ENCODE measurements around the gene NEDD4L. TPM values are rescaled to one million over a fixed set of nuclear protein-coding genes. Genes with fewer than 3 reads are reported as not detected.

Gene NEDD4L
- total RNA-seq, 4 donors from 2014 or later = 32.5 to 65.6 (median 43.4) TPM

DNA sequence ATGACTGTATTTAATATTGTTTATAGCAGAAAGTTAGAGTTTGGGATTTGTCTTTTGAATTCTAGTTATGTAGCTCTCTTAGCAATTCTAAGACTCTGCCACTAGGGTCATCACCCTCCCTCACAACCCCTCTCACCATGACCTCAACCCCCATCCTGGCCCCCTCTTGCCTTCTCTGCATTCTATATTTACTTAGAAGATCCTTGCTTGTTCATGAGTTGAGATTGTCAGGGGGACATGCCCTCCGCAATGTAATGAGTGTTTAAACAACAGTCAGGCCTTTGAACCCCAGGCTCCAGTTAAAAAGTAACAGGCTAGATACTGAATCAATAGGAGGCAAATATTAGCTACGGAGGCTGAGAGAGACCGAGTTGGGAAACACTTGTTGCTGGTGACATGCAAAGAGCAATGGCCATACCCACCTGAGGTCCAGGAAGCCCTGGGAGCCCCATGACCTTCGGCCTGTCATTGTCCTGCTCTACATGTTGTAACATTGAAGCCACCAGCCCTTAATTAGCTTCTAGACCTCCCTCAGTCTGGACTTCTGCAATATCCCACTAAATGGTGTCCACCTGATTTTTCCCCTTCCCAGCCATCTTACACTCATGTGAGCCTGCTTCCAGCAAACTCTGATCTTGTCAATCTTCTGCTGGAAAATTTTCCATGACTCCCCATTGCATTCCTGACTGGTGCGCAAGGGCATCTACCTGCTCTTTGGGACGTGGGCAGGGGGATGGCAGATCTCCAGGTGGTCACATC is 363.8 kb downstream of the NEDD4L start:
- TF ChIP-seq, protein P1, sequence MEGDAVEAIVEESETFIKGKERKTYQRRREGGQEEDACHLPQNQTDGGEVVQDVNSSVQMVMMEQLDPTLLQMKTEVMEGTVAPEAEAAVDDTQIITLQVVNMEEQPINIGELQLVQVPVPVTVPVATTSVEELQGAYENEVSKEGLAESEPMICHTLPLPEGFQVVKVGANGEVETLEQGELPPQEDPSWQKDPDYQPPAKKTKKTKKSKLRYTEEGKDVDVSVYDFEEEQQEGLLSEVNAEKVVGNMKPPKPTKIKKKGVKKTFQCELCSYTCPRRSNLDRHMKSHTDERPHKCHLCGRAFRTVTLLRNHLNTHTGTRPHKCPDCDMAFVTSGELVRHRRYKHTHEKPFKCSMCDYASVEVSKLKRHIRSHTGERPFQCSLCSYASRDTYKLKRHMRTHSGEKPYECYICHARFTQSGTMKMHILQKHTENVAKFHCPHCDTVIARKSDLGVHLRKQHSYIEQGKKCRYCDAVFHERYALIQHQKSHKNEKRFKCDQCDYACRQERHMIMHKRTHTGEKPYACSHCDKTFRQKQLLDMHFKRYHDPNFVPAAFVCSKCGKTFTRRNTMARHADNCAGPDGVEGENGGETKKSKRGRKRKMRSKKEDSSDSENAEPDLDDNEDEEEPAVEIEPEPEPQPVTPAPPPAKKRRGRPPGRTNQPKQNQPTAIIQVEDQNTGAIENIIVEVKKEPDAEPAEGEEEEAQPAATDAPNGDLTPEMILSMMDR (IDR thresholded peaks at IDR 0.05; ENCODE audit: low read depth) = no peak

DNA sequence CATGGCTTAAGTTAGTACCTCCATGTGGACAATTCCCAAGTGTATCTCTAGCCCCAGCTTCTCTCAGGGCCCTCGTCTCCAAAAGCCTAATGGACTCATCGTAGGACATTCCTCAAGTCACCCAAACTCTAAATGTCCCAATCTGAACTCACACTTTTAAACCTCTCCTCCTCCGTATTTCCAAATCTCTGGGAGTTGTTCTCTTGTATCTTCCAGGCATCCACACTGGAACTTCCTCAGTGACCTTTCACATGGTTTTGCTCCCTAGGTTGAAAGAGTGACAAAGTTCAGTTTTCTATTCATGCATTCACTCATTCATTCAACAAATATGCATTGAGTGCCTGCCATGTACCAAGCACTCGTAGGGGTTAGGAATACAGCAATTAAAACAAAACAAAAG is 364.6 kb downstream of the NEDD4L start:
- TF ChIP-seq, protein P1 (IDR thresholded peaks at IDR 0.05; ENCODE audit: low read depth) = no peak

DNA sequence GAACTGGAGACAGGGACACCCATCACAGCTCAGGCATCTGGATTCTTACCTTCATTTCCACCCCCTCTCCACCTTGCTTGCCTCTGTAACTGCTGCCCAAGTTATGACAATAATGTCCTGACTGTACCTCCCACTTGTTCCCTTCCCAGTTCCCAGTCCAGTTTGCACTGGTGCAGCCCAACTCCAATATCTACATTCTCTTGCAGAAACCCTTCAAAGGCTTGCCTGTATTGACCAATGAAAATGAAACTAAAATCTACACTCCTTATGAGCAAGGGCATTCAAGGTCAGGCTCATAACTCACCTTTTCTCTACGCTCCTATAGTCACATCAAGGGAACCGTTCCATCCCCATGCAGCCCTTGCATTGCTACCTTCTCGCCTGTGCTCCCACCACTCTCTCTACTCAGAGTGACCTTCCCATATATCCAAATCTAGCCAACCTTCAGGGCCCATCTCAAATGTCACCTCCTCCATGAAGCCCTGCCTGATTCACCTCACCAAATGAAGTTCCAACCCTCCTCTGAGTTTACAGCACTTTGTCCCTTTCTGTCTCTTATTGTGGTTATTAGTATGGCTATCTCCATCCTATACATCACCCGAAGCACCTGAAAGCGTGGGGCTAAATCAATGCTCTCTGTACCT is 365.9 kb downstream of the NEDD4L start:
- TF ChIP-seq, protein P1 (IDR thresholded peaks at IDR 0.05; ENCODE audit: low read depth) = no peak

DNA sequence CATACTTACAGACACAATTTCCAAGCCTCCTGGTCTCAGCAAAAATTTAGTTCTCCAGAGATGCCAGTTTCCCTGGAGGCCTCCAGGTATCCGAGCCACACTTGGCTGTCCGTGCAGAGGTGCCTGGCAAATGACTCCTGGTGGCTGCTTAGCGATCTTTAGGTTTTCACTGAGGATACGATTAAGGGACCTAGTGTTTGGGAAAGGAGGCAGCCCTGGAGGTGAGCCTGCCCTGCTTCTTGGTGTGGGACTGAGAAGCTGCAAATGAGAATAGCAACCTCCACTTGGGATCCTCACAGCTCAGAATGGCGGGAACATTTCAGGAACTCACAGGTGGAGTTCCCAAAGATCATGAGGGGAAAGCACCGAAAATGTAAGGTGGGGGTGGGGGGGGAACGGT is 367.3 kb downstream of the NEDD4L start:
- TF ChIP-seq, protein P1 (IDR thresholded peaks at IDR 0.05; ENCODE audit: low read depth) = no peak

DNA sequence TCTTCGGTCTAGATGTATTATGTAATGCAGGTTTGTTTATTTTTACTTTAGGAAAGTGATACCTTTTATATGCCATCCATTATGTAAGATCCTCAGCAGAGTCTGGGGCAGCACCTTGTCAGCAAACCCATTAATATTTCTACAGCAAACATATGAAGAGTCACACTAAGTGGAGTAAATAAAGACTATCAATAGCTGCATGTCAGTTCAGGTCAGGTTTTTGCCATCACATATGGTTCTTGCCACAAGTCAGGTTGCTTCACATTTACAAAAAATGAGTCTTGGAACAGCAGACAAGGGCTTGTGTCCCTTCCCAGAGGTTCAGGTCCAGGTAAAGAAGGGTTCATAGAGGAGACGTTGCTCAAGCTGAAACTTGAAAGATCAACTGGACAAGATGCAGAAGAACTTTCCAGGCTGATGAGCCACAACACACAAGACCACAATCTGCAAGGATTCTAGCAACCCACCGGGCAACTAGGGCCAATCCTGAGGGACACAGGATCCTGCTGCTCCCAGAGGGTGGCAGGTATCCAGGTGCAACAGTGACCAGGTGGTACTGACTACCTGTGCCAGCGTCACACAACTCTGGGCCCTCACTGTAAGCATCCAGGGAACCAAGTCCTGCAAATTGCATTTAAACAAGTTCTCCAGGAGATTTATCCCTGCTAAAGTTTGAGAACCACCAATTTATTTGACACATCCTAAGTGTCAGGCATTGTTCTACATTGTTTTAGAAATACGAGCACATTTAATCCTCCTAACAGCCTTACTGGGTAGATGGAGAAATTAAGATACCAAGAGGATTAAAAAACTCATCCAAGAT is 369.0 kb downstream of the NEDD4L start:
- TF ChIP-seq, protein P1 (IDR thresholded peaks at IDR 0.05; ENCODE audit: low read depth) = no peak

DNA sequence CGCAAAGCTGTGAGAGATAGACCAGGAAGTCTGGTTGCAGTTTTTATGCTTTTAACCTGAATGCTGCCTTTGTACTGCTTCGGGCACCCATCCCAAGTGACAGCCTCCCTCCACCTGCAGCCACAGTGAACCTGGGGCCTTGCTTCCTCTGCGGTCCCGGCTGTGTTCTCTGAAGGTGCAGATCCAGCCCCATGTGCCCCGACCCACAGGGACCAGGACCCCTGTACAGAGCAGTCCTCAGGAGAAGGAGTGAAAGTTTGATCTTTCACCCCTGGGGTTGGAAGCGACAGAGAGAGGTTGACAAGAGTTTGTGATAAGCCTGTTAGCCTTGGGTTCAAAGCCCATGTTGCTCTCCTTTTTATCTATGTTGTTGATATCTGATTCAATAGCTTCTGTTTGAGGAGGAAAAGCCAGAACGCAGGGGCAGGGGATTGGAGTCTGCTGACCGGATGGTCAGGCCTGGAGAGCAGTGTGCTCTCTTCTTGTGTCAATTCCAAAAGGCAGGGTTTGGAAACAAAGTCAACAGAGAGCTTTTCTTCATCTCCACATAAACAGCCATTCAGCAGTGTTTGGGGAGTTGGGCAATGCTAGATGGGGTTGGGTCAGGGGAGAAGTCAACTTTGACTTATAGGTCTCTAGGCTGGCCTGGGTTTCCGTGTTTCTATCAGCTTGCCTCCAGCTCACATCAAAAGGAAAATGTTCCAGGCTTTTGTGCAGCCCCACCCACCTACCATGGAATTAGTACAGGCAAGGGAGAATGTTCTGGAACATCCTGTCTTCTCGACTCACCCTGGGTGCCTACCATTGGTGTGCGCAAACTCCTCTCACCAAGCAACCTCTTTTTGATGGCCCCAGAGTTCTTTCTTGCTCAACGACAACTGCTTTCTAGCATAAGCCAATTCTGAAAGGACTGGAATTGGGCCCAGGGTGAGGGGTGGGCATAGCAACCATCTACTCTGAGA is 369.9 kb downstream of the NEDD4L start:
- TF ChIP-seq, protein P1 (IDR thresholded peaks at IDR 0.05; ENCODE audit: low read depth) = no peak
